Esophagus squamous epithelium (tissue), 5 donors: ENCODE measurements around the gene ODAD3. TPM values are rescaled to one million over a fixed set of nuclear protein-coding genes. Genes with fewer than 3 reads are reported as not detected.

Experiments
- DNase-seq: peaks from one replicate; lab custom pipeline; 2025; lab: John Stamatoyannopoulos, UW
- H3K27ac ChIP-seq, 4 donors: fragments of 200-600 bp; sonication (generic); one replicate each; pipeline ENCODE4 v1.5.1; 2016 to 2019; ENCODE audit warnings: mild to moderate bottlenecking in 1 of 4
- H3K27me3 ChIP-seq, 4 donors: fragments of 200-600 bp; sonication (generic); 1 replicate in 3 of 4; 2 replicates in 1 of 4; pipeline versions ENCODE4 v1.5.1 to v1.6.0; 2017 to 2021; ENCODE audit warnings: antibody characterized with exemption in 1 of 4
- H3K36me3 ChIP-seq, 3 donors: fragments of 200-600 bp; sonication (generic); one replicate each; pipeline ENCODE4 v1.5.1; 2016 to 2019
- H3K4me1 ChIP-seq, 3 donors: fragments of 200-600 bp; sonication (generic); one replicate each; pipeline ENCODE4 v1.5.1; 2017 to 2019
- H3K4me3 ChIP-seq, 4 donors: fragments of 200-600 bp; sonication (generic); 1 replicate in 3 of 4; 2 replicates in 1 of 4; pipeline ENCODE4 v1.5.1; 2016 to 2019; ENCODE audit warnings: mild to moderate bottlenecking in 2 of 4, moderate library complexity in 1 of 4
- H3K9me3 ChIP-seq, 3 donors: fragments of 200-600 bp; sonication (generic); one replicate each; pipeline ENCODE4 v1.5.1; 2016 to 2019
- POLR2A ChIP-seq, 4 donors: fragments of 450-650 bp; IDR thresholded peaks; one replicate each; pipeline ENCODE4 v1.6.1; 2017; ENCODE audit warnings: antibody characterized with exemption in 4 of 4, mild to moderate bottlenecking in 4 of 4, moderate library complexity in 3 of 4
- WGBS, 2 donors: methylation state at CpG; one replicate each; pipeline ENCODE4 v1.1.5; 2018; 5-methylcytosine and 5-hydroxymethylcytosine counted together
- intact Hi-C: fragments of 100-400 bp; cut with DNase I; formaldehyde crosslinking; loops from one replicate; pipeline ENCODE4 v1.15.0; 2022
- total RNA-seq, 4 donors: library from RNA; depleted of rRNA; stranded (reverse); fragments of >200 nt; gene quantifications; one replicate each; pipeline ENCODE4 v1.1.0, GENCODE V29; 2016
- TF ChIP-seq, protein P1 (sequence below), 6 experiments: fragments of 450-650 bp in 4 of 6; fragments of 200-600 bp in 2 of 6; sonication (generic) in 2 of 6; IDR thresholded peaks; one replicate each; pipeline ENCODE4 v1.5.1; 2016 to 2019; ENCODE audit warnings: antibody characterized with exemption in 6 of 6, mild to moderate bottlenecking in 4 of 6, moderate library complexity in 4 of 6
- donor health status: DM: yes; HTN: yes; CAD: no.

The ODAD3 gene
- total RNA-seq, 4 donors from 2014 or later, result 0.19 to 8.8 TPM; not detected in 2

DNA sequence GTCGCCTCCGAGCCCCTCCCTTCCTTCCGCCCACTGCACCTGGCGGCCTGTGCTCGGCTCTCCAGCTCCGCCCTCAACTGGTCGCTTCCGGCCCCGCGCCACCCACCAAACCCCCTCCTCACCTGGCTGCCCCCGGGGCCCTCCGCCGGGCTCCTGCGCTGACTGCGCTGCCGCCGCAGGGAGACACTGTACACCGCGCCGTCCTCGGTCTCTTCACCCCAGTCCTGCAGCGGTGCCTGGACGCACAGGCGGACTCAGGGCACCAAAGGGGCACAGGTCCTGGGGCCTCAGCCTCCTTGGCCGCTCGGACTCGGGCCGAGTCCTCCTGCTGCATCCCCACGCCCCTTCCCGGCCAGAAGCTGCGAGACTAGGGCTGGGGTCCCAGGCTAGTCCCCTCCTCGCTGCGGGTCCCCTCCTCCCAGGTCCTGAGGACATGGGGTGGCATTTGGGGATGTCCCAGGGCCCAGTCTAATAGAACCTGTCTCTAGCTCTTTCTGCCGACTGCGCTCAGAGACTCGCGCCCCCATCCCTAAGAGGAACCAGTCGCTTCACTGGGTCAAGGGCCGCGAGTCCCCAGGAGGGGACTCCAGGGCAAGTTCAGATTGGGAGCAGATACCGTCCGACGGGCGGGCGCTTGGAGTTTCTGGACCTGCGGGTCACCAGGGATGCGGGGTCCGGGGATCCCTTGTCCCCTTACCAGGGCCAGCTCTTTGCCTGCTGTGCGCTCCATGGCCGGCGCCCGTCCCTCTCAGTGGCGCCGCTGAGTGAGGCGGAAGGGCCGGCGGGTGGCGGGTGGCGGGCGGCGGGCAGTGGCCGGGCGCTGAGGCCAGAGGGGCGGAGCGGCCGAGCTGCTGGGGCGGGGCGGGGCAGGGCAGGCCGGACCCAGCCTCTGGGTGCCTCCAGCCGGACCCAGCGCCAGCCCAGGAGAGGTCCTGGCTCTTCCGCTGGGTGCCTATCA is 16.1 kb downstream of the ODAD3 start, which contains the start of gene RGL3:
TSS of gene RGL3 (minus strand) at position 766 of the 958 bp plus-strand sequence. CDS start at position 730, 36 bp downstream.
- Histone ChIP-seq H3K4me1 (peaks cover 26 to 61% (median 37%) of the 10 kb centered on the region in 3 donors), H3K27ac (peak within 1 kb of the TSS in 3 of 4 donors; percentile 30 to 42 (median 36)), H3K9me3 (no peaks in the 10 kb centered on the region), H3K36me3 (no peaks in the 10 kb centered on the region), H3K4me3 (peak within 1 kb of the TSS; percentile 16 to 62 (median 38)), H3K27me3 (peaks cover 5 to 75% (median 19%) of the 10 kb centered on the region in 4 donors)
- no peak for DNase-seq
- WGBS, 2 donors, result 0 to 4% methylated on average over 10 to 16 of the region's 72 CpGs
- TF ChIP-seq, protein P1, sequence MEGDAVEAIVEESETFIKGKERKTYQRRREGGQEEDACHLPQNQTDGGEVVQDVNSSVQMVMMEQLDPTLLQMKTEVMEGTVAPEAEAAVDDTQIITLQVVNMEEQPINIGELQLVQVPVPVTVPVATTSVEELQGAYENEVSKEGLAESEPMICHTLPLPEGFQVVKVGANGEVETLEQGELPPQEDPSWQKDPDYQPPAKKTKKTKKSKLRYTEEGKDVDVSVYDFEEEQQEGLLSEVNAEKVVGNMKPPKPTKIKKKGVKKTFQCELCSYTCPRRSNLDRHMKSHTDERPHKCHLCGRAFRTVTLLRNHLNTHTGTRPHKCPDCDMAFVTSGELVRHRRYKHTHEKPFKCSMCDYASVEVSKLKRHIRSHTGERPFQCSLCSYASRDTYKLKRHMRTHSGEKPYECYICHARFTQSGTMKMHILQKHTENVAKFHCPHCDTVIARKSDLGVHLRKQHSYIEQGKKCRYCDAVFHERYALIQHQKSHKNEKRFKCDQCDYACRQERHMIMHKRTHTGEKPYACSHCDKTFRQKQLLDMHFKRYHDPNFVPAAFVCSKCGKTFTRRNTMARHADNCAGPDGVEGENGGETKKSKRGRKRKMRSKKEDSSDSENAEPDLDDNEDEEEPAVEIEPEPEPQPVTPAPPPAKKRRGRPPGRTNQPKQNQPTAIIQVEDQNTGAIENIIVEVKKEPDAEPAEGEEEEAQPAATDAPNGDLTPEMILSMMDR (IDR thresholded peaks at IDR 0.05), result no peak
- no peak for TF ChIP-seq POLR2A (IDR thresholded peaks at IDR 0.05)
- intact Hi-C loops, result no loop called here

DNA sequence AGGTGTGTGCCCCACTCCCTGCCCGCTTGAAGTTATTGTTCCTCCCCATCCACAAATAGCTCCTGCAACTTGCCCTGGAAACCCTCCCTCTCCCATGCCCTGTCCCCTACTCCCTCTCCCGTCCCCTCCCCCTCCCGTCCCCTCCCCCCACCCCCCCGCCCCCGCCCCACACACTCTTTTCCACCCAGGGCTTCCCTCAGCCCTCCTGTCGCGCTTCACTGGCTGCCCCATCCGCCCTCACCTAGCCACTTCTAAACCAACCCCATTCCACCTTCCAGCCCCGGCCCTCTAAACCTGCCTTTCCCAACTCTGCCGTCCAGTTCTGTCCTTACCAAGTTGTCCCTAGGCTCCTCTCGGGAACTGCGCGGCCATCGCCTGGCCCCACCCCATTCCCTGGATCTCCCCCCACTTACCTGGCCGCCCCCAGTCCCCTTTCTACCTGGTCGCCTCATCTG is 16.8 kb downstream of the ODAD3 start:
- intact Hi-C loops, result no loop called here
- peak overlapping the region; percentile 16 to 62 (median 38) for H3K4me3 ChIP-seq
- no peak overlapping the region for H3K27ac ChIP-seq
- H3K4me1 ChIP-seq, result peaks cover 22 to 54% (median 36%) of the 10 kb centered on the region in 3 donors
- H3K27me3 ChIP-seq, result peaks cover 4 to 68% (median 15%) of the 10 kb centered on the region in 4 donors
- no peaks in the 10 kb centered on the region for H3K36me3 ChIP-seq
- TF ChIP-seq, protein P1 (IDR thresholded peaks at IDR 0.05), result no peak
- no peak for TF ChIP-seq POLR2A (IDR thresholded peaks at IDR 0.05)
- DNase-seq, result no peak
- 4 to 12% methylated on average over 14 to 16 of the region's 16 CpGs for WGBS, 2 donors
- no peaks in the 10 kb centered on the region for H3K9me3 ChIP-seq

GRCh38 chr19:11416346-11417052 is 18.4 kb downstream of the ODAD3 start:
- H3K27me3 ChIP-seq, result peaks cover 4 to 54% (median 15%) of the 10 kb centered on the region in 4 donors
- no peak for DNase-seq

GRCh38 chr19:11414544-11414943 is 20.4 kb downstream of the ODAD3 start:
- TF ChIP-seq, protein P1 (IDR thresholded peaks at IDR 0.05), result no peak
- no peak for TF ChIP-seq POLR2A (IDR thresholded peaks at IDR 0.05)
- Histone ChIP-seq H3K4me1 (peaks cover 0 to 20% (median 7%) of the 10 kb centered on the region in 3 donors), H3K4me3 (no peak overlapping the region), H3K27ac (no peak overlapping the region), H3K36me3 (no peaks in the 10 kb centered on the region), H3K27me3 (peaks cover 4 to 46% (median 7%) of the 10 kb centered on the region in 4 donors), H3K9me3 (no peaks in the 10 kb centered on the region)
- 81 to 87% methylated on average over 2 of the region's 2 CpGs for WGBS, 2 donors
- DNase-seq, result no peak
- intact Hi-C loops, result no loop called here

More at GRCh38 chr19:11416346-11417052, 18.4 kb downstream of the ODAD3 start:
- 87 to 91% methylated on average over 10 to 17 of the region's 17 CpGs for WGBS, 2 donors
- Histone ChIP-seq H3K27ac (no peak overlapping the region), H3K36me3 (no peaks in the 10 kb centered on the region), H3K4me3 (no peak overlapping the region), H3K4me1 (peaks cover 6 to 38% (median 20%) of the 10 kb centered on the region in 3 donors), H3K9me3 (no peaks in the 10 kb centered on the region)
- intact Hi-C loops, result no loop called here
- no peak for TF ChIP-seq POLR2A (IDR thresholded peaks at IDR 0.05)
- TF ChIP-seq, protein P1 (IDR thresholded peaks at IDR 0.05), result no peak
